ENCODE data around the gene PPWD1.
"Not testable (repeated sequence)": the region's sequence is repeated elsewhere in the genome, so short reads cannot be mapped to it uniquely, and the experiment has no call there.

The PPWD1 gene

DNA sequence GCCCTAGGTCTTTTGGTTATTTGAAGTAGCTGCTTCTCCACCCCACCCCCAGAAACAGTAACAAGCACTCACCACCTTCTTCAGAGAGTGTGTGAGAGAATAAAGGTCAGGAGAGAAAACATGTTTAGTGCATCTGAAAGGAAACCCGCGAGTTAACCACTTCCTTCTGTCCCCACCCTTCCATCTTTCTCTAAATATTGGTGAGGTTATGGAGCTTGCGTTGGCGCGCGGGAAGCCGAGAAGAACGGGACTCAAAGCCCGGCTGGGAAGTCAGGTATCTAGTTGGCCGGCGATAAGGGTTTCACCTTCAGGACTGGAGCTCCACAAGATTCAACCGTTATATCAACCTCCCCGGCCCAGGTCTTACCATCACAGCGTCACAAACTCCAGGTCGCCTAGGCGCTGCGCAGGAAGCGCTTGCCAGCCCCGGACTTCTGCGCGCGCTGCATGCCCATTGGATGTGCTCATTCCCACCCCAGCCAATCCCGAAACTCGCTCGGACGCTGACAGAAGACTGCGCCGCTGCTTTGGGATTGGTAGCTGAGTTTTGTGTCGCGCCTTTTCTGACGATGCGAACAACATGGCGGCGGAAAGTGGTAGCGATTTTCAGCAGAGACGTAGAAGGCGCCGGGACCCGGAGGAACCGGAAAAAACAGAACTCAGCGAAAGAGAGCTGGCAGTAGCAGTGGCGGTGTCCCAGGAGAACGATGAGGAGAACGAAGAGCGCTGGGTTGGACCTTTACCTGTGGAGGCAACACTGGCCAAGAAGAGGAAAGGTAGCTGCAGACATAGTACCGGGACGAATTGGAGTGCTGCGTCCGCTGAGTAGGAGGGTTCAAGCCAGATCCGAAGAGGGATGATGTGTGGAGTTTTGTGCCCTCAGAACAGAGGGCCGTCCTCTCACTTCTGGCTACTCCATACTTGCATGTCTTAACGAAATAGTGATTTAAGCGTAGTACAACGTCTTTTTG is at the start of gene PPWD1, which contains the start of gene CENPK:
Gene PPWD1, plus strand, starts transcription at position 566 of the 971 bp plus-strand sequence. Its CDS starts 15 bp downstream, at position 581.
Gene CENPK, minus strand, starts transcription at position 438 of the 971 bp plus-strand sequence. CDS start 8,261 bp downstream, outside the sequence.
- peak; percentile 96 for DNase-seq

DNA sequence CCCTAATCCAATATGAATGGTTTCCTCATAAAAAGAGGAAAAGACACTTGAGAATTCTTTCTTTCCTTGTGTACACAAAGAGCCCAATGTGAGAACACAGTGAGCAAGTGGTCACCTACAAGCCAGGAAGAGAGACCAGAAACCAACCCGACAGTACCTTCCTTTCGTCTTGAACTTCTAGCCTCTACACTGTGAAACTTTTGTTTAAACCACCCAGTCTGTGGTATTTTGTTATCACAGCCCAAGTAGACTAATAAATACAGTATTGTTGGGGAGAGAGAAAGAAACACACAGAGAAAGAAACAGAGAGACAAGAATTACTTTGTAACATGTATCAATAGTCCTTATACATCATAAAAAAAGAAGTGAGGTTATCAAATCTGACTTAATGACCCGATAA is 37.4 kb upstream of the PPWD1 start:
- no peak for DNase-seq

- no peak for DNase-seq
These were observed 32.2 kb upstream of the PPWD1 start for GRCh38 chr5:65530904-65531303.

GRCh38 chr5:65535529-65535987 is 27.5 kb upstream of the PPWD1 start:
- no peak for DNase-seq

- no peak for DNase-seq
These were observed 23.3 kb upstream of the PPWD1 start for GRCh38 chr5:65539827-65540226.

DNA sequence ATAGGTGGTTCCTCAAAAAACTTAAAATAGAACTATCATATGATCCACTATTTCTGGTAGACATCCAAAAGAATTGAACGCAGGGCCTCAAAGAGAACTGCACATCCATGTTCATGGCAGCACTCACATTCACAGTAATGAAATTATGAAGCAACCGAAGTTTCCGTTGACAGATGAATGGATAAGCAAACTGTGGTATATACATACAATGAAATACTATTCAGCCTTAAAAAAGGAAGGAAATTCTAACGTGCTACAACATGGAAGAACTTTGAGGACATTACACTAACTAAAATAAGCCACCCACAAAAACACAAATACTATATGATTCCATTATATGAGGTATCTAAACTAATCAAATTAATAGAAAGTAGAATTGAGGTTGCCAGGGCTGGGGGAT is 18.6 kb upstream of the PPWD1 start:
- DNase-seq, result no peak

DNA sequence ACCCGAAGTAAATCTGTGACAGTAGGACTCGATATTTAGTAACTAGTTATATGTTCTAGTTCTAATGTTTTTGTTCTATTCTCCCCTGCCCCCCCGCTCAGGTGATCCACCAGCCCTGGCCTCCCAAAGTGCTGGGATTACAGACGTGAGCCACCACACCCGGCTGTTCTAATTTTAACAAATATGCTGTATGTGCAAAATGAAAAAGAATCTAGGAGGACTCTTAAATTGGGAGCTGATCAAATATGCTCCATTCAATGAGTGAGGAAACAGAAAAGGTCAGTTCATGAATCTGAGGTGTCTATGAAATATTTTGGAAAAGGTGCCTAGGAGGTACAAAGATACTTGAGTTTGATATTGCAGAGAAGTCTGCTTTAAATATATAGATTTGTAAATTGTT is 17.0 kb upstream of the PPWD1 start:
- no peak for DNase-seq

DNA sequence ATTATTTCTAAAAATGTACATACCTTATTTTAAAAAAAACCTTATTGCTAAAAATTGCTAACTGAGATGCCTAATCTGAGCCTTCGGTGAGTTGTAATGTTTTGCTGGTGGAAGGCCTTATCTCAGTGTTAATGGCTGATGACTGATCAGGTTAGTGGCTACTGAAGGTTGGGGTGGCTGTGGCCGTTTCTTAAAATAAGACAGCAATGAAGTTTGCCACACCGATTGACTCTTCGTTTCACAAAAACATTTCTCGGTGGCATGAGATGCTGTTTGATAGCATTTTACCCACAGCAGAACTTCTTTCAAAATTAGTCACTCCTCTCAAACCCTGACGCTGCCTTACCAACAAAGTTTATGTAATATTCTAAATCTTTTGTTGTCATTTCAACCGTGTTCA is 14.8 kb upstream of the PPWD1 start:
- no peak for DNase-seq

- DNase-seq, result no peak
These were observed 9.2 kb upstream of the PPWD1 start for GRCh38 chr5:65553941-65554340.

DNA sequence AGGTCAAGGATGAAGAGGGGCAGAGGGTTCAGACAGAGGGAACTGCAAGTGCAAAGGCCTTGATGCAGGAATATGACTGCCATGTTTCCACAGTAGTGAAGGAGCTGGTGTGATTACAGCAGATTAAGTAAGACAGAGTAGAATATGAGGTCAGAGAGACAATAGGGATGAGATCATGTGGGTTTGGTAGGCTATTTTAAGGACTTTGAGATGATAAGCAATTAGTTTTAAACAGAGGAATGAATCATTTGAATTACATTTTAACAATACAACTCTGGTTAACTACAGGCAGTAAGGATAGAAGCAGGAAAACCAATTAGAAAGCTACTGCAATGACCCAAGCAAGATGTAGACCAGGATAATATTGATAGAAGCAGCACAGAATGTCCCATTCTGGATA is 7.8 kb upstream of the PPWD1 start:
- no peak for DNase-seq

- DNase-seq, result no peak
These were observed 6.9 kb upstream of the PPWD1 start for GRCh38 chr5:65556181-65556580.

GRCh38 chr5:65556718-65557117 is 6.4 kb upstream of the PPWD1 start:
- DNase-seq, result no peak

- no peak for DNase-seq
These were observed 681 bp downstream of the PPWD1 start for GRCh38 chr5:65563777-65564176.

- DNase-seq, result no peak
These were observed 3.4 kb downstream of the PPWD1 start for GRCh38 chr5:65566505-65566904.

GRCh38 chr5:65570598-65571226 is 7.6 kb downstream of the PPWD1 start:
- DNase-seq, result no peak

GRCh38 chr5:65577141-65577540 is 14.0 kb downstream of the PPWD1 start:
- no peak for DNase-seq

- no peak for DNase-seq
These were observed 25.6 kb downstream of the PPWD1 start for GRCh38 chr5:65588694-65589093.

DNA sequence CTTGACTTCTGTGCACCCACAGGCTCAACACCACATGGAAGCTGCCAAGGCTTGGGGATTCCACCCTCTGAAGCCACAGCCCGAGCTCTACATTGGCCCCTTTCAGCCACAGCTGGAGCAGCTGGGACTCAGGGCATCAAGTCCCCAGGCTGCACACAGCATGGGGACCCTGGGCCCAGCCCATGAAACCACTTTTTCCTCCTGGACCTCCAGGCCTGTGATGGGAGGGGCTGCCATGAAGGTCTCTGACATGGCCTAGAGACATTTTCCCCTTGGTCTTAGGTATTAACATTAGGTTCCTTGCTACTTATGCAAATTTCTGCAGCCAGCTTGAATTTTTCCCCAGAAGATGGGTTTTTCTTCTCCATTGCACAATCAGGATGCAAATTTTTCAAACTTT is 38.7 kb downstream of the PPWD1 start:
- not testable (repeated sequence) for DNase-seq

DNA sequence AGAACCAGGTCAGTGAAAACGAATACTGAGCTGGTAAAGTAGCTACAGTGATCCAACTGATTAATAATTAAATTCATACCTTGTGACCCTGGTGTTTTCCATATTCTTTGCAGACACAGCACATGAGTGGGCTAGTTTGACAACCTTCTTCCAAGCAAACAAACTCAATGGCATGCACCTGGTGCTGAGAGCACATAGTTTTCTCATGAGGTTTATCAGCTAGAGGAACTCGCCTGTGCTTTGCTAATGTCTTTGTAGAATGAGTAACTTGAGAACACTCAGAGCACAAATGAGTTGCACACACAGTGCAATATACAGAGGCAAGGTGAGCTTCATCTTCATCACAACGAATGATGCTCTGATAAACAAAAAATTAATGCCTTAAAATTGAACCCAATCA is 48.4 kb downstream of the PPWD1 start:
- no peak for DNase-seq

- DNase-seq, result no peak
These were observed 49.3 kb downstream of the PPWD1 start for GRCh38 chr5:65612298-65612907.

DNA sequence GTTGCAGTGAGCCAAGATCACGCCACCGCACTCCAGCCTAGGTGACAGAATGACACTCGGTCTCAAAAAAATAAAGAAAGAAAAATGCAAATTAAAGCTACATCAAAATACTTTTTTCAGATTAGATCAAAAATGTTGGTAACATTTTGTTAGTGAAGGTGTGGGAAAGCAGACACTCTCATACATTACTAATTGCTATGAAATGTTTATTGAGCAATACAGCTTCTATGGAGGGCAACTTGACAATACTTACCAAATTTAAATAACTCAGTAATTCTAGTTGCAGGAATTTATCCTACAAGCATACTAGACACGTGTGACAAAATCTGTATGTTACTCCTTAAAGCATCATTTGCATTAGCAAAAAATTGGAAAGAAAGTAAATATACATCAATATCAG is 56.9 kb downstream of the PPWD1 start:
- DNase-seq, result no peak

DNA sequence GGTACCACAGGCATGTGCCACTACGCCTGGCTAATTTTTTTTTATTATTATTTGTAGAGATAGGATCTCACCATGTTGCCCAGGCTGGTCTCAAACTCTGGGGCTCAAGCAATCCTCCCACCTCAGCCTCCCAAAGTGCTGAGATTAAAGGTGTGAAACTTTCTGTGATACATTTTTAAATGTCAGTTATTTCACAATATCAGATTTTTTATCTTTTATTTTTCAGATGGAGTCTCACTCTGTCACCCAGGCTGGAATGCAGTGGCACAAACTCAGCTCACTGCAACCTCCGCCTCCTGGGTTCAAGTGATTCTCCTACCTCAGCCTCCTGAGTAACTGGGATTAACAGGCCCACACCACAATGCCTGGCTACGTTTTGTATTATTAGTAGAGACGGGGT is 58.9 kb downstream of the PPWD1 start:
- not testable (repeated sequence) for DNase-seq

- no peak for DNase-seq
These were observed 60.4 kb downstream of the PPWD1 start for GRCh38 chr5:65623482-65623881.

Measured in stimulated activated CD8-positive, alpha-beta memory T cell treated with anti-CD3 and anti-CD28 coated beads, Interleukin-4, amount 100 ng/mL, for 48 hours (primary cell).